CD14-positive monocyte (primary cell): Measurements from ENCODE around the gene GRK7. TPM values are rescaled to one million over a fixed set of nuclear protein-coding genes. Genes with fewer than 3 reads are reported as not detected.

ENCODE experiments used
- DNase-seq, 3 donors: peaks; one replicate each; pipeline ENCODE4 v3.0.0-alpha.2; 2011 to 2022
- H2AFZ ChIP-seq: 2 replicates; pipeline ENCODE4 v1.6.0; 2012; ENCODE audit warnings: mild to moderate bottlenecking, low read depth, low read length, inconsistent platforms; ENCODE audit not compliant: insufficient read depth, poor library complexity, severe bottlenecking
- H3K27ac ChIP-seq, 2 donors: 1 replicate in 1 of 2; 2 replicates in 1 of 2; pipeline ENCODE4 v1.5.1; 2012 to 2013; ENCODE audit warnings: low read length in 2 of 2, control low read depth in 1 of 2, inconsistent platforms in 1 of 2, low read depth in 1 of 2, mild to moderate bottlenecking in 1 of 2
- H3K27me3 ChIP-seq, 2 donors: one replicate each; pipeline versions ENCODE4 v1.6.0 to v1.6.1; 2011 to 2013; ENCODE audit warnings: low read length in 2 of 2; ENCODE audit not compliant: control insufficient read depth in 2 of 2, insufficient read depth in 2 of 2
- H3K36me3 ChIP-seq, 2 donors: replicated peaks in 1 of 2; 1 replicate in 1 of 2; 2 replicates in 1 of 2; pipeline versions ENCODE4 v1.5.1 to v1.6.1; 2012 to 2013; ENCODE audit warnings: low read length in 2 of 2, control low read depth in 1 of 2, inconsistent platforms in 1 of 2, mild to moderate bottlenecking in 1 of 2; ENCODE audit not compliant: insufficient read depth in 2 of 2, control insufficient read depth in 1 of 2
- H3K4me1 ChIP-seq, 2 donors: 1 replicate in 1 of 2; 2 replicates in 1 of 2; pipeline versions ENCODE4 v1.5.1 to v1.6.1; 2012 to 2013; ENCODE audit warnings: low read length in 2 of 2, control low read depth in 1 of 2, inconsistent platforms in 1 of 2, mild to moderate bottlenecking in 1 of 2, moderate library complexity in 1 of 2; ENCODE audit not compliant: insufficient read depth in 2 of 2, control insufficient read depth in 1 of 2
- H3K4me2 ChIP-seq: replicated peaks from 2 replicates; pipeline ENCODE3; 2012; ENCODE audit warnings: low read length, moderate library complexity, mild to moderate bottlenecking; ENCODE audit not compliant: poor library complexity, severe bottlenecking; ENCODE audit errors: extremely low read depth
- H3K4me3 ChIP-seq, 3 experiments: fragments of 200-600 bp in 1 of 3; sonication (generic) in 1 of 3; replicated peaks in 1 of 3; 1 replicate in 2 of 3; 2 replicates in 1 of 3; pipeline ENCODE4 v1.5.1; 2011 to 2013; ENCODE audit warnings: low read length in 3 of 3, mild to moderate bottlenecking in 3 of 3, control low read depth in 2 of 3, low read depth in 2 of 3, inconsistent platforms in 1 of 3, moderate library complexity in 1 of 3
- H3K79me2 ChIP-seq: 2 replicates; pipeline ENCODE4 v1.6.0; 2012; ENCODE audit warnings: mild to moderate bottlenecking, control low read depth, inconsistent platforms, low read length, moderate library complexity; ENCODE audit not compliant: insufficient read depth
- H3K9ac ChIP-seq: 2 replicates; pipeline ENCODE4 v1.6.0; 2017; ENCODE audit warnings: low read length, mild to moderate bottlenecking; ENCODE audit not compliant: insufficient read depth, poor library complexity, severe bottlenecking
- H3K9me3 ChIP-seq, 2 donors: replicated peaks in 1 of 2; 1 replicate in 1 of 2; 2 replicates in 1 of 2; pipeline versions ENCODE4 v1.5.1 to v1.6.1; 2012 to 2013; ENCODE audit warnings: low read length in 2 of 2, control low read depth in 1 of 2; ENCODE audit not compliant: control insufficient read depth in 1 of 2, insufficient read depth in 1 of 2
- H4K20me1 ChIP-seq: 2 replicates; pipeline ENCODE4 v1.6.0; 2012; ENCODE audit warnings: mild to moderate bottlenecking, low read length, control low read depth, moderate library complexity; ENCODE audit not compliant: insufficient read depth
- H3K27ac Mint-ChIP-seq, 7 donors: one replicate each; pipeline ENCODE4 v1.8.0; 2020; ENCODE audit warnings: mild to moderate bottlenecking in 7 of 7, mixed read lengths in 7 of 7, moderate library complexity in 6 of 7, inconsistent platforms in 2 of 7
- H3K27me3 Mint-ChIP-seq, 3 donors: one replicate each; pipeline ENCODE4 v1.8.0; 2021 to 2022; ENCODE audit warnings: low read depth in 3 of 3, mild to moderate bottlenecking in 3 of 3, mixed read lengths in 3 of 3, moderate library complexity in 3 of 3, inconsistent platforms in 1 of 3
- H3K36me3 Mint-ChIP-seq, 2 donors: one replicate each; pipeline ENCODE4 v1.8.0; 2020; ENCODE audit warnings: mixed read lengths in 2 of 2, inconsistent platforms in 1 of 2, mild to moderate bottlenecking in 1 of 2
- H3K4me1 Mint-ChIP-seq: one replicate; pipeline ENCODE4 v1.8.0; 2020; ENCODE audit warnings: mild to moderate bottlenecking, mixed read lengths
- H3K4me3 Mint-ChIP-seq, 2 donors: one replicate each; pipeline ENCODE4 v1.8.0; 2020; ENCODE audit warnings: mild to moderate bottlenecking in 2 of 2, mixed read lengths in 2 of 2, moderate library complexity in 1 of 2
- H3K9me3 Mint-ChIP-seq, 7 donors: one replicate each; pipeline ENCODE4 v1.8.0; 2020 to 2022; ENCODE audit warnings: mixed read lengths in 7 of 7, mild to moderate bottlenecking in 6 of 7, moderate library complexity in 6 of 7, inconsistent platforms in 2 of 7
- CTCF ChIP-seq: fragments of 200-600 bp; IDR thresholded peaks from one replicate; pipeline ENCODE4 v1.8.0; 2022; ENCODE audit warnings: antibody characterized with exemption, mild to moderate bottlenecking
- WGBS: methylation state at CpG from one replicate; pipeline ENCODE4 v1.1.5; 2013; ENCODE audit warnings: missing lambda C conversion rate; ENCODE audit not compliant: insufficient coverage; 5-methylcytosine and 5-hydroxymethylcytosine counted together
- intact Hi-C, 2 donors: fragments of 100-400 bp; cut with micrococcal nuclease; formaldehyde crosslinking; loops; one replicate each; pipeline versions ENCODE4 v1.15.0 to v1.15.1; 2023
- polyA plus RNA-seq, 3 donors: library from polyadenylated mRNA; depleted of rRNA in 1 of 3; unstranded in 2 of 3; stranded (reverse) in 1 of 3; fragments of 300-500 nt in 2 of 3; fragments of >200 nt in 1 of 3; fragmentation: Illumina TruSeq in 2 of 3; gene quantifications; 1 replicate in 2 of 3; 2 replicates in 1 of 3; pipeline ENCODE4 v1.2.3, GENCODE V29; 2012 to 2021

Gene GRK7
- polyA plus RNA-seq, 3 donors, result 0.04 to 0.07 TPM; not detected in 1

- Mint-ChIP-seq H3K36me3 (no peaks in the 10 kb centered on the region), H3K27me3 (no peaks in the 10 kb centered on the region), H3K9me3 (peaks cover 0 to 4% (median 0%) of the 10 kb centered on the region in 7 donors), H3K4me3 (no peak overlapping the region), H3K4me1 (peaks cover 33% of the 10 kb centered on the region), H3K27ac (no peak overlapping the region)
- Histone ChIP-seq H3K79me2 (peaks cover 21% of the 10 kb centered on the region), H4K20me1 (no peaks in the 10 kb centered on the region), H3K4me1 (peaks cover 19 to 26% of the 10 kb centered on the region in 2 donors), H3K36me3 (no peaks in the 10 kb centered on the region), H3K27ac (no peak overlapping the region), H3K9ac (no peak overlapping the region), H3K27me3 (no peaks in the 10 kb centered on the region), H3K4me2 (no peak overlapping the region), H3K9me3 (no peaks in the 10 kb centered on the region), H3K4me3 (no peak overlapping the region), H2AFZ (no peak overlapping the region)
- intact Hi-C loops, result loop anchor here (5.0 to 10.0 kb wide), 4 partner anchors 50 to 250 kb away; partner anchors contain the start of gene RASA2 (in 1 of the 2)
- DNase-seq, result no peak
- TF ChIP-seq CTCF, result no peak
These were observed 28.0 kb upstream of the GRK7 start for GRCh38 chr3:141735176-141735575.

- no peak overlapping the region for H3K4me3 Mint-ChIP-seq
- Histone ChIP-seq H3K36me3 (peaks cover 0 to 3% of the 10 kb centered on the region in 2 donors), H3K79me2 (peaks cover 28% of the 10 kb centered on the region), H3K4me1 (peaks cover 21 to 33% of the 10 kb centered on the region in 2 donors), H3K9me3 (no peaks in the 10 kb centered on the region), H3K4me2 (no peak overlapping the region), H3K27ac (no peak overlapping the region), H3K9ac (no peak overlapping the region), H2AFZ (no peak overlapping the region), H4K20me1 (peaks cover 3% of the 10 kb centered on the region), H3K4me3 (no peak overlapping the region), H3K27me3 (no peaks in the 10 kb centered on the region)
- peaks cover 40% of the 10 kb centered on the region for H3K4me1 Mint-ChIP-seq
- peaks cover 0 to 4% (median 0%) of the 10 kb centered on the region in 7 donors for H3K9me3 Mint-ChIP-seq
- WGBS, result 96% methylated on average over 5 of the region's 7 CpGs
- DNase-seq, result no peak
- H3K27ac Mint-ChIP-seq, result no peak overlapping the region
- TF ChIP-seq CTCF, result no peak
- no peaks in the 10 kb centered on the region for H3K36me3 Mint-ChIP-seq
- intact Hi-C loops, result loop anchor here (5.0 to 10.0 kb wide), 4 partner anchors 51 to 251 kb away; partner anchors contain the start of gene RASA2 (in 1 of the 2)
- H3K27me3 Mint-ChIP-seq, result no peaks in the 10 kb centered on the region
These were observed 27.3 kb upstream of the GRK7 start for GRCh38 chr3:141735770-141736465.
